Activated CD8-positive, alpha-beta memory T cell treated with anti-CD3 and anti-CD28 coated beads for 1 hour (primary cell): ENCODE data around the gene FDXR.
"Not testable (repeated sequence)": the region's sequence is repeated elsewhere in the genome, so short reads cannot be mapped to it uniquely, and the experiment has no call there.

Experiments used
- DNase-seq, 2 donors: peaks; one replicate each; pipeline ENCODE4 v3.0.0-alpha.2; 2020; ENCODE audit warnings: low read depth in 1 of 2; ENCODE audit errors: extremely low read depth in 1 of 2

FDXR gene

GRCh38 chr17:74872313-74873036 lies at the start of gene FDXR:
Gene FDXR, minus strand, starts transcription at chr17:74872994. Its CDS starts 50 bp downstream, at chr17:74872944.
- no peak for DNase-seq

- DNase-seq: no peak
These were observed 49.4 kb upstream of the FDXR start for GRCh38 chr17:74922172-74922571.

GRCh38 chr17:74921769-74922168 lies 49.0 kb upstream of the FDXR start:
- no peak for DNase-seq

GRCh38 chr17:74921026-74921681 lies 48.4 kb upstream of the FDXR start:
- no peak for DNase-seq

GRCh38 chr17:74920642-74921025 lies 47.8 kb upstream of the FDXR start:
- DNase-seq: no peak

GRCh38 chr17:74920306-74920620 lies 47.5 kb upstream of the FDXR start:
- DNase-seq: no peak

- no peak for DNase-seq
These were observed 46.9 kb upstream of the FDXR start for GRCh38 chr17:74919440-74920305.

- DNase-seq: no peak
These were observed 46.1 kb upstream of the FDXR start for GRCh38 chr17:74918906-74919305.

- DNase-seq: no peak
These were observed 44.6 kb upstream of the FDXR start for GRCh38 chr17:74917430-74917829.

GRCh38 chr17:74916851-74917199 lies 44.0 kb upstream of the FDXR start:
- no peak for DNase-seq

- DNase-seq: no peak
These were observed 43.5 kb upstream of the FDXR start for GRCh38 chr17:74916136-74916850.

GRCh38 chr17:74911423-74911822 lies 38.6 kb upstream of the FDXR start:
- DNase-seq: not testable (repeated sequence)

- not testable (repeated sequence) for DNase-seq
These were observed 36.3 kb upstream of the FDXR start for GRCh38 chr17:74909097-74909496.

GRCh38 chr17:74907012-74907411 lies 34.2 kb upstream of the FDXR start:
- DNase-seq: no peak

- not testable (repeated sequence) for DNase-seq
These were observed 33.5 kb upstream of the FDXR start for GRCh38 chr17:74906214-74906793.

GRCh38 chr17:74904687-74905409 lies 32.1 kb upstream of the FDXR start:
- DNase-seq: no peak

GRCh38 chr17:74903671-74904070 lies 30.9 kb upstream of the FDXR start:
- DNase-seq: no peak

GRCh38 chr17:74903034-74903433 lies 30.2 kb upstream of the FDXR start:
- no peak for DNase-seq

- no peak for DNase-seq
These were observed 28.8 kb upstream of the FDXR start for GRCh38 chr17:74901353-74902135.
